Activated CD8-positive, alpha-beta memory T cell treated with anti-CD3 and anti-CD28 coated beads for 36 hours (primary cell): ENCODE data around the gene NMT2. TPM values are rescaled to one million over a fixed set of nuclear protein-coding genes. Genes with fewer than 3 reads are reported as not detected.

Experiments
- CTCF ChIA-PET: fragments of 350-600 bp; sonication (Branson Sonifier 250); formaldehyde crosslinking; loops from one replicate; lab custom pipeline; 2021; ENCODE audit warnings: antibody characterized with exemption; lab: Charles Lee
- POLR2A ChIA-PET: fragments of 350-600 bp; sonication (Branson Sonifier 250); formaldehyde crosslinking; loops from one replicate; lab custom pipeline; 2021; ENCODE audit warnings: antibody characterized with exemption; lab: Charles Lee
- total RNA-seq, 2 experiments: library from RNA; stranded (reverse); gene quantifications; one replicate each; pipeline ENCODE4 v1.2.3, GENCODE V29; 2021

NMT2 gene
- total RNA-seq, 2 experiments from 2014 or later = 9.8 to 10.1 TPM

DNA sequence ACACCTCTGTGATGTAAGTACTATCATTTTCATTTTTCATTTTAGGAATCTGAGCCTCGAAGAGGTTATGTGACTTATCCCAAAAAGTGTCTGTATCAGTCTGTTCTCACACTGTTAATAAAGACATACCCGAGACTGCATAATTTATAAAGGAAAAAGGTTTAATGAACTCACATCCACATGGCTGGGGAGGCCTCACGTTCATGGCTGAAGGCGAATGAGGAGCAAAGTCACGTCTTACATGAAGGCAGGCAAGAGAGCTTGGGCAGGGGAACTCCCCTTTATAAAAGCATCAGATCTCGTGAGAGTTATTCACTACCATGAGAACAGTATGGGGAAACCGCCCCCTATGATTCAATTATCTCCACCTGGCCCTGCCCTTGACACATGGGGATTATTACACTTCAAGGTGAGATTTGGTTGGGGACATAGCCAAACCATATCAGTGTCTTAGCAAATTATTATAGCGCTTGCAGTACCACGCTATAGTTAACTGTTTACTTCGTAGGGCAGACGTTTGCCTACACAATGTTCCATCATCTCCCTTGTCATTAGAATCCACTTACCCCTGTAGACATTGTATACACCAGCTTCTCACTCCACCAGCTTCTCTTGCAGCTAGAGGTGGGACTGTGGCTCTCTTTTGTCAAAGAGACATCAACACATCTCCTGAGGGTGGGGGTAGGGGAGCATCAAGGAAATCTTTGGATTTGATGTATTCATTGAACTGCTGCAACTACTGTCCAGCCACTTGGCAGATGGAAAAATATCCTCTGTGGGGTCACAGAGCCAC, 15.4 kb upstream of the NMT2 start:
- CTCF ChIA-PET = no interaction called here
- POLR2A ChIA-PET = no interaction called here

- POLR2A ChIA-PET = no interaction called here
- CTCF ChIA-PET = no interaction called here
Measured at GRCh38 chr10:15182540-15183207, 14.2 kb upstream of the NMT2 start.

DNA sequence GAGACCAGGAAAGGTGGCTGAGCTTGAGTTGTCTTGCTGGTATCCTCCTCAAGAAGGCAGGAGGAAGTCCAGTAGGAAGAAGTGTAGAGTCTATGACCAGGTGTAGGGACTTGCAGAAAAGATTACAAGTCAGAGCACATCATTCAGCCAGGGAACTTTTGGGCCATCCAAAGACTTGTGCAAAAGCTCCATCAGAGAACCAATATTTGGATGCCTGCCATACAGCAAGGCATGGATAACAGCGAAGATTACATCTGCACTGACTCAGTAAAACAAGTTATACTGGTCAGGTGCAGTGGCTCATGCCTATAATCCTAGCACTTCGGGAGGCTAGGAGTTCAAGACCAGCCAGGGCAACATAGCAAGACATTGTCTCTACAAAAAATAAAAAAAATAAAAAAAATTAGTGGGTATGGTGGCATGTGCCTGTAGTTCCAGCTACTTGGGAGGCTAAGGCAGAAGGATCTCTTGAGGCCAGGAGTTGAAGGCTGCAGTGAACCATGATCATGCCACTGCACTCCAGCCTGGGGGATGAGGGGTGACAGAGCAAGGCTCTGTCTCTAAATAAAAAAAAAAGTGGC, 13.2 kb upstream of the NMT2 start:
- POLR2A ChIA-PET = no interaction called here

DNA sequence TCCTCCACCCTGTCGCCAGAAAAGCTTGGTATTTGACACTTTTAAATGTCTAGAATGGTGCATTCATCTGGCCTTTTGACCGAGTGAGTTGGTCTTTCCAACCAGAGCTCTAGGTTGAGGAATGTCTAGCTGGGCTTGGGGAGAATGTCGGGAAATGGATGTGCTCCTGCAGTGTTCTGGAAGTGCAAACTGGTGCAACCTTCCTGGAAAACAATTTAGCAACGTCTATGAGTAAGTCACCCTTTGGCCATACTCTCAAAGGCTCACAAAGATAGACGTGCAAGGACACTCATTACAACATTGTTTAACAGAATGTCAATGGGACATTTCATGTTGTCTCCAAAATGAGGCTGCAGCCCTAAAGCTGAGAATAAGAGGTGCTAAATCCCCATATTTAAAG, 12.2 kb upstream of the NMT2 start:
- ChIA-PET CTCF (no interaction called here), POLR2A (no interaction called here)

More for the DNA sequence above, 13.2 kb upstream of the NMT2 start:
- CTCF ChIA-PET = no interaction called here

- POLR2A ChIA-PET = no interaction called here
- CTCF ChIA-PET = no interaction called here
Measured at GRCh38 chr10:15176269-15176668, 7.8 kb upstream of the NMT2 start.

GRCh38 chr10:15175587-15175986, 7.1 kb upstream of the NMT2 start:
- ChIA-PET POLR2A (no interaction called here), CTCF (no interaction called here)

GRCh38 chr10:15172306-15172840, 3.9 kb upstream of the NMT2 start:
- POLR2A ChIA-PET = no interaction called here

DNA sequence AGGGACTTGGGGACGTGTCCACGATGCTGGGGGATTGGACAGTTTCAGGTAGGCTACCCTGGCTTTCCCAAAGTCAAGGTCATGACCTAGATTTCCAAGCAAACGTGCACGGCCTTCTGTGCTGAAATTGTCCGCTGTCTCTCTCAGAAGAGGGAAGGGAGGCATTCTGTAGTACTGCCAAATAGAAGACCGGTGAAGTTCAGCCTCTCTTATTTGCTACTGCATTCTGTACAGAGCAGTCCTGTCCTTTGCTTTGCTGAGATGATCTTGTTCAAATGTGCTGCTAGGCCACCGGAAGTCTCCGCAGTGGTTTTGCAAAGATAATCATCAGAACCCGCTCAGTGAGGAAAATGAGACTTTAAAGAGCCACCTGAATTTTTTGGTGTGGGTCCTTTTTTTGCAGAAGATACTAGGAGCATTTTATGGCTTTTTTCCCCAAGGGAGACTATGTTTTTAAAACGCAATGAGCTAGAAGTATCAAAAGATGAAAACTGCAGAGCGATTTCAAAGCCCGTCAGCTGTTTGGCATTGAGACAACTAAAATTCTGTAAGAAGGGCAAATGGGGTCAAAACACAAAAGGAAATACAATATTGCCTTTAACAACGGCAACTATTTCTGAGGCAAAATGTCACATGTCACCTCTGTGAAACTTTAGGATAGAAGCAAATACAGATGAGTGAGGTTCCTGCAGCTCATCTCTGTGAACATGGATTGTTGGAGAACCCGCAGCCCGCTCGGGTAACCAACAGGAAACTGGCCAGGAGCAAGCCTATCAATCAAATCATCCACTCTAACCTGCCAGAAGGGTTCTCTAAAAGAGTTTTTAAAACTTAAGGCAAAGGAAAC, 1.3 kb upstream of the NMT2 start:
- ChIA-PET CTCF (interaction anchor here (1.0 kb wide), 1 partner anchor 202 kb away, joined by 3 read pairs; no protein-coding TSS in a partner anchor), POLR2A (interaction anchor here (0.7 to 1.0 kb wide), 3 partner anchors 38 to 1797 kb away, joined by 3 to 5 read pairs (median 3); no protein-coding TSS in a partner anchor)

More at GRCh38 chr10:15172306-15172840, 3.9 kb upstream of the NMT2 start:
- CTCF ChIA-PET = interaction anchor here (1.2 kb wide), 1 partner anchor 20 kb away, joined by 3 read pairs; no protein-coding TSS in a partner anchor

GRCh38 chr10:15168786-15169554, 477 bp upstream of the NMT2 start:
- POLR2A ChIA-PET = interaction anchor here (0.6 to 1.0 kb wide), 3 partner anchors 71 to 1796 kb away, joined by 3 to 5 read pairs (median 3); no protein-coding TSS in a partner anchor
- CTCF ChIA-PET = interaction anchor here (1.0 kb wide), 1 partner anchor 203 kb away, joined by 3 read pairs; no protein-coding TSS in a partner anchor

GRCh38 chr10:15167411-15168290, 842 bp downstream of the NMT2 start:
- CTCF ChIA-PET = interaction anchor here (0.8 to 2.1 kb wide), 3 partner anchors 45 to 62 kb away, joined by 3 to 9 read pairs (median 6); no protein-coding TSS in a partner anchor

GRCh38 chr10:15166325-15166724, 2.2 kb downstream of the NMT2 start:
- POLR2A ChIA-PET = interaction anchor here (1.8 kb wide), 1 partner anchor 44 kb away, joined by 8 read pairs; no protein-coding TSS in a partner anchor
- CTCF ChIA-PET = interaction anchor here (0.6 to 2.1 kb wide), 3 partner anchors 43 to 1283 kb away, joined by 3 to 9 read pairs (median 6); no protein-coding TSS in a partner anchor

More at GRCh38 chr10:15167411-15168290, 842 bp downstream of the NMT2 start:
- POLR2A ChIA-PET = interaction anchor here (1.8 kb wide), 1 partner anchor 45 kb away, joined by 8 read pairs; no protein-coding TSS in a partner anchor

DNA sequence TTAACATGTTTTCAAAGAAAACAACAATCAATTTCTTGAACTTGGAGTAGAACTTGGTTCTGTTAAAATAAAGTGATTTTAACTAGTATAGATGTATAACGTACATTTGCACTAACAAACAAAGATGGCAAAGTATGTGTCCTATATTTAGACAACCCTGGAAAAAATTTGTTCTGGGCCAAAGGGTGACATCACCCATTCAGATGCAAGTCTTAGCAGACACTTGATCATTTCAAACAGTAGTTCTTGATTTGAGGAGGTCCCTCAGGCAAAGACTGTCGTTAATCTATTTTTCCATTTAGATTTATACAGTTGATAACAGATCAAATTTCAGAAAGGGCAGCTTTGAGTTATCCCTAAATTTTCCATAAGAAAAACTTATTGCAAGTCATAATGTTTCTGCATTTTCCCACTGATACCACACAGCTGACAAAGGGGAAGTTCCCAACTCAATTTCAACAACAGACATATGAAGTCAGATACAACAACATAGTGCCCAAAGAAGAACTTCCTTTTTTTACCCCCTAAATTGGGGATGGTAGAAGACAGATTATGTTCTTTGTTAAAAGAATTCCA, 5.2 kb downstream of the NMT2 start:
- POLR2A ChIA-PET = no interaction called here

DNA sequence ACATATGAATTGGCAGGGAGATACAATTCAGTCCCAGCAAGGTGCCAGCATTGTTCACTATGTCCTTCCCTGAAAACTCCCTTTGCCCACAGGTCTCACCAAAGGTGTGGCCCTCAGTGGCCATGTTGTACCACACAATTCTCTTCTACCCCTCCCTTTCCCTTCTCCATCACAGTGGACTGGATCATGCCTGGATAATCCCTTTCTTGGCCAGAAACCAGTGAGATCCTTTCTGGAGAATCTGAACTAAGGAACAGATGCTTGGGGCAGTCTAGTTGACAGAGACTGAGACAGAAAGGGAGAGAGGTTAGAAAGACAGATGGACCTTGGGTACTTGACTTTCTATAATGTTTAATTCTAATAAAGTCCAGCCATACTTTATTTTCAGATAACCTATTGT, 9.5 kb downstream of the NMT2 start:
- CTCF ChIA-PET = no interaction called here
- POLR2A ChIA-PET = no interaction called here

More for the DNA sequence above, 5.2 kb downstream of the NMT2 start:
- CTCF ChIA-PET = no interaction called here

GRCh38 chr10:15158448-15158847, 10.0 kb downstream of the NMT2 start:
- CTCF ChIA-PET = no interaction called here
- POLR2A ChIA-PET = no interaction called here

- POLR2A ChIA-PET = no interaction called here
- CTCF ChIA-PET = no interaction called here
Measured at GRCh38 chr10:15155978-15156656, 12.4 kb downstream of the NMT2 start.

DNA sequence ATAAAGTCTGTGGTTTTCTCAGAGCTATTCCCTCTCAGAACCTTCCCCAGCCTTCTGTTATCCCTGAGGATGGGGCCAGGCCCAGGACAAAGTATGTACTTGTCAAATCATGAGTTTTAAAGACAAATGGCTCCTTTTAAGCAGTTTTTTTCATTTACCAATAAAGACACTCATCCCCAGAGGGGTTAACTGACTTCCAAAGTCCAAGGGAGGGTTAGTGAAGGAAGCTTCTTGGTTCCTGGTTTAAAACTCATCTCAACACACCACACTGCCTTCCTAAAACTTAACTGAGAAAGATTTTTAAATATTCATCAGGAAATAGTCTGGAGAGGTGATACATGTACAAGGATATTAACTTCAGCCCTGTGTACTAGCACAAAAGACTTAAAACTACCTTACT, 15.9 kb downstream of the NMT2 start:
- ChIA-PET POLR2A (no interaction called here), CTCF (no interaction called here)
